A549 (cell line): ENCODE data around the gene TRMT10C.

Experiments used
- CHD4 ChIP-seq: fragments of 200-600 bp; sonication (generic); IDR thresholded peaks from 2 replicates; pipeline ENCODE4 v1.6.1; 2016; ENCODE audit warnings: antibody characterized with exemption, mild to moderate bottlenecking, borderline replicate concordance
- CTCF ChIP-seq: fragments of >200 bp; sonication (Bioruptor Twin); formaldehyde crosslinking; IDR thresholded peaks from 3 replicates; pipeline ENCODE4 v1.5.1; 2016
- KDM1A ChIP-seq: fragments of 200-600 bp; sonication (generic); IDR thresholded peaks from 2 replicates; pipeline ENCODE4 v1.6.1; 2016; ENCODE audit warnings: low read depth, mild to moderate bottlenecking
- KDM5A ChIP-seq: fragments of 200-600 bp; sonication (generic); IDR thresholded peaks from 2 replicates; pipeline ENCODE4 v1.6.1; 2016; ENCODE audit warnings: antibody characterized with exemption, mild to moderate bottlenecking
- MAZ ChIP-seq: fragments of 150-350 bp; IDR thresholded peaks from 2 replicates; pipeline ENCODE4 v1.6.1; 2014; ENCODE audit warnings: antibody characterized with exemption, low read depth, low read length, borderline replicate concordance
- POLR2A ChIP-seq: IDR thresholded peaks from 2 replicates; pipeline ENCODE4 v1.6.1; 2012; ENCODE audit warnings: mild to moderate bottlenecking, low read length
- ZFP36 ChIP-seq: fragments of 450-650 bp; IDR thresholded peaks from 2 replicates; pipeline ENCODE4 v1.6.1; 2014; ENCODE audit warnings: borderline replicate concordance; ENCODE audit not compliant: partially characterized antibody

GRCh38 chr3:101611023-101611422, 49.4 kb downstream of the TRMT10C start:
- no peak for TF ChIP-seq MAZ
- TF ChIP-seq CHD4: no peak
- TF ChIP-seq CTCF: no peak
- no peak for TF ChIP-seq KDM1A
- no peak for TF ChIP-seq POLR2A
- TF ChIP-seq KDM5A: no peak
- TF ChIP-seq ZFP36: no peak
